Neutrophil (primary cell): ENCODE measurements around the gene AFTPH.

Source experiments
- H3K27ac ChIP-seq: fragments of 200-600 bp; sonication (generic); 2 replicates; pipeline ENCODE4 v1.5.1; 2016; ENCODE audit warnings: mild to moderate bottlenecking, moderate library complexity
- H3K27me3 ChIP-seq: fragments of 200-600 bp; sonication (generic); 2 replicates; pipeline ENCODE4 v1.6.0; 2016; ENCODE audit warnings: mild to moderate bottlenecking
- H3K36me3 ChIP-seq: fragments of 200-600 bp; sonication (generic); 2 replicates; pipeline ENCODE4 v1.5.1; 2017
- H3K4me1 ChIP-seq, 2 experiments: fragments of 200-600 bp in 1 of 2; sonication (generic) in 1 of 2; 1 replicate in 1 of 2; 2 replicates in 1 of 2; pipeline versions ENCODE4 v1.5.1 to v1.6.1; 2013 to 2016; ENCODE audit warnings: low read depth in 1 of 2, low read length in 1 of 2, mild to moderate bottlenecking in 1 of 2, moderate library complexity in 1 of 2; ENCODE audit not compliant: control insufficient read depth in 1 of 2, insufficient read depth in 1 of 2
- H3K4me3 ChIP-seq, 2 experiments: fragments of 200-600 bp in 1 of 2; sonication (generic) in 1 of 2; 1 replicate in 1 of 2; 2 replicates in 1 of 2; pipeline ENCODE4 v1.5.1; 2013 to 2016; ENCODE audit warnings: low read depth in 1 of 2, low read length in 1 of 2, mild to moderate bottlenecking in 1 of 2, moderate library complexity in 1 of 2
- H3K9me3 ChIP-seq: fragments of 200-600 bp; sonication (generic); 2 replicates; pipeline ENCODE4 v1.5.1; 2016
- TF ChIP-seq, protein P1 (sequence below): fragments of 200-600 bp; sonication (generic); IDR thresholded peaks from 2 replicates; pipeline ENCODE4 v1.5.1; 2016; ENCODE audit warnings: antibody characterized with exemption

Gene AFTPH

GRCh38 chr2:64615844-64616536 lies 91.9 kb downstream of the AFTPH start:
- TF ChIP-seq, protein P1, sequence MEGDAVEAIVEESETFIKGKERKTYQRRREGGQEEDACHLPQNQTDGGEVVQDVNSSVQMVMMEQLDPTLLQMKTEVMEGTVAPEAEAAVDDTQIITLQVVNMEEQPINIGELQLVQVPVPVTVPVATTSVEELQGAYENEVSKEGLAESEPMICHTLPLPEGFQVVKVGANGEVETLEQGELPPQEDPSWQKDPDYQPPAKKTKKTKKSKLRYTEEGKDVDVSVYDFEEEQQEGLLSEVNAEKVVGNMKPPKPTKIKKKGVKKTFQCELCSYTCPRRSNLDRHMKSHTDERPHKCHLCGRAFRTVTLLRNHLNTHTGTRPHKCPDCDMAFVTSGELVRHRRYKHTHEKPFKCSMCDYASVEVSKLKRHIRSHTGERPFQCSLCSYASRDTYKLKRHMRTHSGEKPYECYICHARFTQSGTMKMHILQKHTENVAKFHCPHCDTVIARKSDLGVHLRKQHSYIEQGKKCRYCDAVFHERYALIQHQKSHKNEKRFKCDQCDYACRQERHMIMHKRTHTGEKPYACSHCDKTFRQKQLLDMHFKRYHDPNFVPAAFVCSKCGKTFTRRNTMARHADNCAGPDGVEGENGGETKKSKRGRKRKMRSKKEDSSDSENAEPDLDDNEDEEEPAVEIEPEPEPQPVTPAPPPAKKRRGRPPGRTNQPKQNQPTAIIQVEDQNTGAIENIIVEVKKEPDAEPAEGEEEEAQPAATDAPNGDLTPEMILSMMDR, result no peak
- H3K36me3 ChIP-seq, result no peaks in the 10 kb centered on the region
- no peak overlapping the region for H3K27ac ChIP-seq
- no peak overlapping the region for H3K4me3 ChIP-seq
- H3K9me3 ChIP-seq, result no peaks in the 10 kb centered on the region
- no peaks in the 10 kb centered on the region for H3K4me1 ChIP-seq
- H3K27me3 ChIP-seq, result no peaks in the 10 kb centered on the region

DNA sequence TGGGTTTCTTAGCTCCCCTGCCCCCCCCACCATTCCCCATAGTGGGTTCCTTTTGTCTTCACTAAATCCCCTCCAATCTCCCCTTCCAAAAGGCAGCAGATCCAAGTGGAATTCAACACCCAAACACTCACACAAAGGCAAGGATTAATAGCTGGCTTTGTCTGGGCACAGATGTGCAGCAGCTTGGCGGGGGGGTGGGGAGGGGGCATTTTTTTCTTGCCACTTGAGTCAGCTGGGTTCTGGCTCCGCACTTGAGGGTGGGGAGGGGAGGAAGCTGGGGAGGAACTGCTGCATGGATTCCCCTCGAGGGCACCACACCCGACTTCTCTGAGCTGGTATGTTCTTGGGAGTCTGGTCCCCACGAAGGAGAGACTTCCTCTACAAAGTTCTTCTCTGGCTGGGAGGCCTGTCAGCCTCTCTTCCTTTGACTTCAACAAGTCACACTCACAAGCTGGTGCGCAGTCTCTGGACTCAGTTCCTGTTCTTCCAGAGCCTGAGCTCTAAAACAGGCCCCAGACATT lies 93.6 kb downstream of the AFTPH start:
- Histone ChIP-seq H3K27ac (no peak overlapping the region), H3K9me3 (no peaks in the 10 kb centered on the region)
- TF ChIP-seq, protein P1, result no peak

DNA sequence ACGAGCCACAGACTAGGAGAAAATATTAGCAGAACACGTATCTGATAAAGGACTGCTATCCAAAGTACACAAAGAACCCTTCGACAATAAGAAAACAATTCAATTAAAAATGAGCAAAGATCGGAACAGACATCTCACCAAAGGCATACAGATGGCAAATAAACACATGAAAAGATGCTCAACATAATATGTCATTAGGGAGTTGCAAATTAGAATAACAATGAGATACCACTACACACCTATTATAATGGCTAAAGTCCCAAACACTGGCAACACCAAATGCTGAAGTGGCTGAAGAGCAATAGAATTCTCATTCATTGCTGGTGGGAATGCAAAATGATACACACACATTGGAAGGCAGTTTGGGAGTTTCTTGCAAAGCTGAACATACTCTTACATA lies 96.5 kb downstream of the AFTPH start:
- no peak overlapping the region for H3K27ac ChIP-seq
- TF ChIP-seq, protein P1, result no peak
- no peaks in the 10 kb centered on the region for H3K27me3 ChIP-seq
- H3K4me1 ChIP-seq, result peaks cover 0 to 2% of the 10 kb centered on the region in 2 experiments
- no peaks in the 10 kb centered on the region for H3K36me3 ChIP-seq
- H3K9me3 ChIP-seq, result no peaks in the 10 kb centered on the region
- no peak overlapping the region for H3K4me3 ChIP-seq

More for the DNA sequence above, 93.6 kb downstream of the AFTPH start:
- Histone ChIP-seq H3K36me3 (no peaks in the 10 kb centered on the region), H3K4me3 (no peak overlapping the region), H3K27me3 (no peaks in the 10 kb centered on the region), H3K4me1 (no peaks in the 10 kb centered on the region)

GRCh38 chr2:64622443-64623241 lies 98.5 kb downstream of the AFTPH start:
- no peaks in the 10 kb centered on the region for H3K36me3 ChIP-seq
- TF ChIP-seq, protein P1, result no peak
- H3K27ac ChIP-seq, result no peak overlapping the region
- no peaks in the 10 kb centered on the region for H3K9me3 ChIP-seq
- peaks cover 0 to 10% of the 10 kb centered on the region in 2 experiments for H3K4me1 ChIP-seq
- H3K27me3 ChIP-seq, result no peaks in the 10 kb centered on the region
- no peak overlapping the region for H3K4me3 ChIP-seq

DNA sequence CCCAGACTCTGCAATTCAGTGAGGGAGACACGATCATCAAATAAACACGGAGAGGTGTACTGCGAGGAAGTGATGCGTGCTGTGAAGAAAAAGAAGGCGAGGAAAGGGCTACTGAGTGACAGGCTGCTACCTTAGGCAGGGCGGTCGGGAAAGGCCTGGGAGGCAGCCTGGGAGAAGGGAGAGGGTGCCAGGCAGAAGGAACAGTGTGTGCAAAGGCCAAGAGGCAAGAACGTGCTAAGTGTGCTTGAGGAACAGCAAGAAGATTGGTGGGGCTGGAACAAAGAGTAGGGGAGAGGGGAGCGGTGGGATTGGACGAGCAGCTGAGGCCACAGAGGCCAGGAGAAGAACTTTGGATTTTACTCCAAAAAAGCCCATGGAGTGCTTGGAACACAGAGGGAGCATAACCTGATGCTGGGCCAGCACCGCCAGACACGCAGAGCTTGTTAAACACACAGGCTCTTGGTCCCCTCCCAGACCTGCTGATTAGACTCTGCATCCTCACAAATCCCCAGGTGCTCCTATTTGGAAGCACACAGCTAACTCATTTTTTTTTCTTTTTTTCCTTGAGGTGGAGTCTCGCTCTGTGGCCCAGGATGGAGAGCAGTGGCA lies 99.2 kb downstream of the AFTPH start:
- peaks cover 0 to 10% of the 10 kb centered on the region in 2 experiments for H3K4me1 ChIP-seq
- H3K9me3 ChIP-seq, result no peaks in the 10 kb centered on the region
- H3K27me3 ChIP-seq, result no peaks in the 10 kb centered on the region
- no peak overlapping the region for H3K27ac ChIP-seq
- no peaks in the 10 kb centered on the region for H3K36me3 ChIP-seq
- TF ChIP-seq, protein P1, result no peak
- H3K4me3 ChIP-seq, result no peak overlapping the region
